Ovary (tissue), 3 donors: ENCODE results near the gene PPARD.

ENCODE experiments used
- POLR2A ChIP-seq: fragments of 450-650 bp; IDR thresholded peaks from one replicate; pipeline ENCODE4 v1.6.1; 2017; ENCODE audit warnings: antibody characterized with exemption, mild to moderate bottlenecking, moderate library complexity
- TF ChIP-seq, protein P1 (sequence below), 3 donors: fragments of 450-650 bp in 2 of 3; fragments of 200-600 bp in 1 of 3; IDR thresholded peaks; one replicate each; pipeline versions ENCODE4 v1.5.1 to v1.8.0; 2016 to 2022; ENCODE audit warnings: antibody characterized with exemption in 3 of 3, mild to moderate bottlenecking in 1 of 3
- donor health status: DM: no; HTN: no; CAD: no.

DNA sequence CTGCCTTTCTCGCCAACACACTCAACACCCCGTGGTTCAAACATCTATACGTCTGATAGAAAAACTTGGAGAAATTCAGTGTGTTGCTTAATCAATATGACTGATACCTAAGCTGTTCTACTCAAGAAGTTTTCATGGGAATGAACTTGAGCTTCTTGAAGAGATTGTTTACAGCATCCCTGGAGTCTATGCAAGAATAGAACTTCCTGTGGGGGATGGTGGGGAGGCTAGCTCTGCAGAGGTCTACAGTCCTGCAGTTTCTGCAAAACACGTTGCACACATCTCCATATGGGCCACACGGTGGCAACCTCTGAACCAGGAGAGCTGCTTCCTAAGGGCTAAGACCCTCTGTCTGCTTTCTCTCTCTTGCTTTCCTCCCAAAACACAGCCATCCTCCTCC, 77.1 kb downstream of the PPARD start:
- TF ChIP-seq POLR2A, result no peak
- TF ChIP-seq, protein P1, sequence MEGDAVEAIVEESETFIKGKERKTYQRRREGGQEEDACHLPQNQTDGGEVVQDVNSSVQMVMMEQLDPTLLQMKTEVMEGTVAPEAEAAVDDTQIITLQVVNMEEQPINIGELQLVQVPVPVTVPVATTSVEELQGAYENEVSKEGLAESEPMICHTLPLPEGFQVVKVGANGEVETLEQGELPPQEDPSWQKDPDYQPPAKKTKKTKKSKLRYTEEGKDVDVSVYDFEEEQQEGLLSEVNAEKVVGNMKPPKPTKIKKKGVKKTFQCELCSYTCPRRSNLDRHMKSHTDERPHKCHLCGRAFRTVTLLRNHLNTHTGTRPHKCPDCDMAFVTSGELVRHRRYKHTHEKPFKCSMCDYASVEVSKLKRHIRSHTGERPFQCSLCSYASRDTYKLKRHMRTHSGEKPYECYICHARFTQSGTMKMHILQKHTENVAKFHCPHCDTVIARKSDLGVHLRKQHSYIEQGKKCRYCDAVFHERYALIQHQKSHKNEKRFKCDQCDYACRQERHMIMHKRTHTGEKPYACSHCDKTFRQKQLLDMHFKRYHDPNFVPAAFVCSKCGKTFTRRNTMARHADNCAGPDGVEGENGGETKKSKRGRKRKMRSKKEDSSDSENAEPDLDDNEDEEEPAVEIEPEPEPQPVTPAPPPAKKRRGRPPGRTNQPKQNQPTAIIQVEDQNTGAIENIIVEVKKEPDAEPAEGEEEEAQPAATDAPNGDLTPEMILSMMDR (IDR thresholded peaks at IDR 0.05), result no peak
